MM.1S (cell line): ENCODE results near the gene GREB1.

ENCODE experiments used
- DNase-seq: peaks from one replicate; pipeline ENCODE4 v3.0.0-alpha.2; 2015
- H2AFZ ChIP-seq: fragments of 300-600 bp; sonication (generic); 2 replicates; pipeline ENCODE4 v1.6.0; 2016; ENCODE audit warnings: antibody characterized with exemption, low read length
- H3F3A ChIP-seq: fragments of 300-600 bp; sonication (generic); 2 replicates; pipeline ENCODE4 v1.6.1; 2016; ENCODE audit warnings: mild to moderate bottlenecking, antibody characterized with exemption, low read length, moderate library complexity, mixed read lengths; ENCODE audit not compliant: insufficient read depth
- H3K27ac ChIP-seq: fragments of 300-600 bp; sonication (generic); 2 replicates; pipeline ENCODE4 v1.5.1; 2016; ENCODE audit warnings: mild to moderate bottlenecking, low read length
- H3K27me3 ChIP-seq: fragments of 300-600 bp; sonication (generic); replicated peaks from 2 replicates; pipeline ENCODE4 v1.6.0; 2016; ENCODE audit warnings: low read length; ENCODE audit not compliant: insufficient read depth
- H3K36me3 ChIP-seq: fragments of 300-600 bp; sonication (generic); replicated peaks from 2 replicates; pipeline ENCODE4 v1.6.1; 2016; ENCODE audit warnings: mild to moderate bottlenecking, low read length, mixed read lengths; ENCODE audit not compliant: insufficient read depth
- H3K4me1 ChIP-seq: fragments of 300-600 bp; sonication (generic); 2 replicates; pipeline ENCODE4 v1.6.1; 2016; ENCODE audit warnings: low read length, mixed read lengths
- H3K4me2 ChIP-seq: fragments of 300-600 bp; sonication (generic); 2 replicates; pipeline ENCODE4 v1.6.0; 2016; ENCODE audit warnings: low read depth, low read length
- H3K4me3 ChIP-seq: fragments of 300-600 bp; sonication (generic); 2 replicates; pipeline ENCODE4 v1.5.1; 2016; ENCODE audit warnings: low read length, mixed read lengths
- H3K79me2 ChIP-seq: fragments of 300-600 bp; sonication (generic); 2 replicates; pipeline ENCODE4 v1.6.1; 2016; ENCODE audit warnings: mixed run types, low read length, mixed read lengths
- H3K9ac ChIP-seq: fragments of 300-600 bp; sonication (generic); 2 replicates; pipeline ENCODE4 v1.6.1; 2016; ENCODE audit warnings: low read length, mixed read lengths
- H3K9me2 ChIP-seq: fragments of 300-600 bp; sonication (generic); replicated peaks from 2 replicates; pipeline ENCODE4 v1.6.1; 2016; ENCODE audit warnings: mild to moderate bottlenecking, low read length, mixed read lengths; ENCODE audit not compliant: insufficient read depth
- H3K9me3 ChIP-seq: fragments of 300-600 bp; sonication (generic); replicated peaks from 2 replicates; pipeline ENCODE4 v1.6.1; 2016; ENCODE audit warnings: mild to moderate bottlenecking, low read length, mixed read lengths; ENCODE audit not compliant: insufficient read depth
- H4K20me1 ChIP-seq: fragments of 300-600 bp; sonication (generic); 2 replicates; pipeline ENCODE4 v1.6.1; 2016; ENCODE audit warnings: mild to moderate bottlenecking, low read length, moderate library complexity, mixed read lengths; ENCODE audit not compliant: insufficient read depth
- EZH2 ChIP-seq: fragments of 300-600 bp; sonication (generic); optimal IDR thresholded peaks from 2 replicates; pipeline ENCODE3; 2017; ENCODE audit warnings: low read depth, mild to moderate bottlenecking, antibody characterized with exemption, low read length, mixed read lengths
- EZH2phosphoT487 ChIP-seq: fragments of 300-600 bp; sonication (generic); IDR thresholded peaks from 2 replicates; pipeline ENCODE4 v1.6.1; 2018; ENCODE audit warnings: antibody characterized with exemption, low read length
- TF ChIP-seq, protein P1 (sequence below): fragments of 300-600 bp; sonication (generic); IDR thresholded peaks from 2 replicates; pipeline ENCODE4 v1.5.1; 2016; ENCODE audit warnings: antibody characterized with exemption, low read length, mixed read lengths

Gene GREB1

DNA sequence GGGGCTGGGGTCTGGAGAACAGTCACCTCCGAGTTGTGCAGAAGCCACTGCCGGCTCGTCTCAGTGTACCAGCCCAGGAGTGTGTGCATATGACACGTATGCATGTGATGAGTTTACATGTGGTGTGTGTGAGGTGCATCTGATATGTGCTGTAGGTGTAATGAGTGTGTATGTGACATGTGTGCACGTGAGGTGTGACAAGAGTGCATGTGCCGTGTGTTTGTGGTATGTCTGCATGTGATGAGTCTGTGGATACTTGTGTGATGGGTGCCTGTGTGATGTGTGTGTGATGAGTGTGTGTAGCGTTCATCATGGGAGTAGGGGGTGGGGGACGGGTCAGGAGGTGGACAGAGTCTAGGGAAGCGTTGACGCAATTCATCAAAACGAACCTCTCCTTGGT, 123.3 kb downstream of the GREB1 start:
- 0 out of 2 replicates have a peak, but pooled peaks cover 4% of the 10 kb centered on the region for H3K27me3 ChIP-seq
- H3K36me3 ChIP-seq, result no peaks in the 10 kb centered on the region
- no peak overlapping the region for H3K27ac ChIP-seq
- DNase-seq, result no peak
- no peak overlapping the region for H3K4me2 ChIP-seq
- no peak overlapping the region for H3K9ac ChIP-seq
- no peaks in the 10 kb centered on the region for H3K9me2 ChIP-seq
- no peaks in the 10 kb centered on the region for H3K4me1 ChIP-seq
- no peaks in the 10 kb centered on the region for H4K20me1 ChIP-seq
- H3K4me3 ChIP-seq, result no peak overlapping the region
- no peaks in the 10 kb centered on the region for H3F3A ChIP-seq
- H3K9me3 ChIP-seq, result no peaks in the 10 kb centered on the region
- no peaks in the 10 kb centered on the region for H3K79me2 ChIP-seq
- H2AFZ ChIP-seq, result no peak overlapping the region
- no peak for TF ChIP-seq EZH2phosphoT487
- TF ChIP-seq, protein P1, sequence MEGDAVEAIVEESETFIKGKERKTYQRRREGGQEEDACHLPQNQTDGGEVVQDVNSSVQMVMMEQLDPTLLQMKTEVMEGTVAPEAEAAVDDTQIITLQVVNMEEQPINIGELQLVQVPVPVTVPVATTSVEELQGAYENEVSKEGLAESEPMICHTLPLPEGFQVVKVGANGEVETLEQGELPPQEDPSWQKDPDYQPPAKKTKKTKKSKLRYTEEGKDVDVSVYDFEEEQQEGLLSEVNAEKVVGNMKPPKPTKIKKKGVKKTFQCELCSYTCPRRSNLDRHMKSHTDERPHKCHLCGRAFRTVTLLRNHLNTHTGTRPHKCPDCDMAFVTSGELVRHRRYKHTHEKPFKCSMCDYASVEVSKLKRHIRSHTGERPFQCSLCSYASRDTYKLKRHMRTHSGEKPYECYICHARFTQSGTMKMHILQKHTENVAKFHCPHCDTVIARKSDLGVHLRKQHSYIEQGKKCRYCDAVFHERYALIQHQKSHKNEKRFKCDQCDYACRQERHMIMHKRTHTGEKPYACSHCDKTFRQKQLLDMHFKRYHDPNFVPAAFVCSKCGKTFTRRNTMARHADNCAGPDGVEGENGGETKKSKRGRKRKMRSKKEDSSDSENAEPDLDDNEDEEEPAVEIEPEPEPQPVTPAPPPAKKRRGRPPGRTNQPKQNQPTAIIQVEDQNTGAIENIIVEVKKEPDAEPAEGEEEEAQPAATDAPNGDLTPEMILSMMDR, result no peak
- no peak for TF ChIP-seq EZH2

DNA sequence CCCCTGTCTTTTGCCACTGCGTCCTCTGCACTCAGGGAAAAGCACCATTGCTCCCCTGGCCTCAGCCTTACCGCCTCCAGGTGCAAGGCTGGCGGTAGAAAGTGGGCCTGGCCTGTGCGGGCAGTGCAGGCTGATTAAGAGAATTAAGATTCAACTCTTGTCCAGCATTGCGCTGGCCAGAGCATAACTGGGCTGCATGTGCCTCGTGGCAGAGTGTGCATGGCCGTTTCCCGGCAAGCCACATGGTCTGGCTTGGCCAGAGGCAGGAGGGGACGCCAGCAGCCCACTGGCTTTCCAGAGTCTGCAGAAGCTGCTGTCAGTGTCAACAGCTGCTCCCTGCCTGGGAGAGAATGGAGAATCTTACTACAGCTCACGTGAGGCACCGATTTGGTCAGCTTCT, 123.8 kb downstream of the GREB1 start:
- Histone ChIP-seq H3K9me3 (no peaks in the 10 kb centered on the region), H3K36me3 (no peaks in the 10 kb centered on the region), H3K4me2 (no peak overlapping the region), H3K9ac (no peak overlapping the region), H3K4me3 (no peak overlapping the region), H4K20me1 (no peaks in the 10 kb centered on the region), H2AFZ (no peak overlapping the region), H3K79me2 (no peaks in the 10 kb centered on the region), H3K9me2 (no peaks in the 10 kb centered on the region), H3F3A (no peaks in the 10 kb centered on the region), H3K4me1 (no peaks in the 10 kb centered on the region), H3K27ac (no peak overlapping the region), H3K27me3 (0 out of 2 replicates have a peak, but pooled peaks cover 4% of the 10 kb centered on the region)
- DNase-seq, result no peak
- TF ChIP-seq, protein P1, result no peak
- TF ChIP-seq EZH2phosphoT487, result no peak

DNA sequence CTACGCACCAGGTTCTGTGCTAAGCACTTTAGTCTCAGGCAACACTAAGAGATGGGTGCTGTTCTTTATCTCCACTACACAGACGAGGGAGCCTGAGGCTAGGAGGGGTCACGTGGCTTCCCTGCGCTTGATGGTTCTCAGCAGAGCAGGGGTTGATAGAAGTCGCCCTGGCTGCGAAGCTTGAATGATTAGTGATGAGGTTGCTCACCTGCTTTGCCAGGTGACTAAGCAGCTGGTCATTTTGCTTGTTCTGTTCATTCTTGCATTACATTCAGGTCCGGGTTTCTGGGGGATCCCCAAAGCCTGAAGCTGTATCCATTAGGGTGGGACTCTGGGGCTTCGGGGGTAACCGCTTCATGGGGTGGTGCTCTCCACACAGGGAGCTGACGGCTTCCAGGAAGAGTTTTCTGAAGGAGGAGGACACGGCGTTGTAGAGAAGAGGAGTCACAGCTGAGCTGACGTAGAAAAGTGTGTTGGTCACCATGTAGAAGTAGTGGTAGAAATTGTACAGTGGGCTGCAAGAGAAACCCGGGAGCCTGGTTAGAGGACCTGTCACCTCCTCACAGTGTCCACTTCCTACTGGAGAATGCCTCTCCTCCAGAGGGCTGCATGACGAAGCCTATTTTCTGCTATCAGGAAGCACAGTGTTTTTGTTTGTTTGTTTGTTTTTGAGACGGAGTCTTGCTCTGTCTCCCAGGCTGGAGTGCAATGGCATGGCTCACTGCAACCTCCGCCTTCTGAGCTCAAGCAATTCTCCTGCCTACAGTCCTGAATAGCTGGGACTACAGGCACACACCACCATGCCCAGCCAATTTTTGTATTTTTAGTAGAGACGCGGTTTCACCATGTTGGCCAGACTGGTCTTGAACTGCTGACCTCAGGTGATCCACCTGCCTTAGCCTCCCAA, 124.6 kb downstream of the GREB1 start:
- Histone ChIP-seq H3K4me2 (no peak overlapping the region), H3K27me3 (0 out of 2 replicates have a peak, but pooled peaks cover 4% of the 10 kb centered on the region), H3K9ac (no peak overlapping the region), H3K27ac (no peak overlapping the region), H3K79me2 (no peaks in the 10 kb centered on the region), H2AFZ (no peak overlapping the region), H3K4me1 (no peaks in the 10 kb centered on the region), H3K9me3 (no peaks in the 10 kb centered on the region), H3K4me3 (no peak overlapping the region), H4K20me1 (no peaks in the 10 kb centered on the region), H3K36me3 (no peaks in the 10 kb centered on the region), H3F3A (no peaks in the 10 kb centered on the region), H3K9me2 (no peaks in the 10 kb centered on the region)
- TF ChIP-seq, protein P1, result no peak
- no peak for TF ChIP-seq EZH2phosphoT487
- no peak for TF ChIP-seq EZH2
- no peak for DNase-seq
